A549 (cell line): ENCODE results near the gene ITIH3. TPM values are rescaled to one million over a fixed set of nuclear protein-coding genes. Genes with fewer than 3 reads are reported as not detected.
A peak's percentile ranks its signal among the peaks of the same experiment; 100 is the strongest.

Experiments used
- ATAC-seq, 2 experiments: fragments of 200-7000 bp in 1 of 2; fragments of >200 bp in 1 of 2; cut with Nextera tagmentation in 1 of 2; cut with Tn5 transposase in 1 of 2; 3 replicates each; pipeline versions ENCODE4 v1.8.0 to v1.9.1; 2018 to 2020; ENCODE audit warnings: mild to moderate bottlenecking in 1 of 2, moderate library complexity in 1 of 2
- CTCF ChIA-PET: fragments of 300-600 bp; sonication (Branson Sonifier 250); formaldehyde crosslinking; extraction: SDS; loops from one replicate; lab custom pipeline; 2021; ENCODE audit warnings: antibody characterized with exemption, inconsistent platforms; lab: Yijun Ruan, JAX
- POLR2A ChIA-PET: fragments of 350-600 bp; formaldehyde crosslinking; extraction: SDS; loops from one replicate; lab custom pipeline; 2021; ENCODE audit warnings: antibody characterized with exemption, inconsistent platforms; lab: Yijun Ruan, JAX
- DNase-seq, 2 experiments: peaks; one replicate each; pipeline versions ENCODE4 v3.0.0 to v3.0.0-alpha.2; 2011 to 2016; ENCODE audit warnings: low read depth in 1 of 2, low spot score in 1 of 2
- FAIRE-seq: peaks from 2 replicates; lab custom pipeline; 2011; peaks lifted over from hg19 to GRCh38; lab: Jason Lieb, UNC
- H3K27ac ChIP-seq, 2 experiments: fragments of >200 bp; sonication (Bioruptor Twin); formaldehyde crosslinking; 3 replicates each; pipeline ENCODE4 v1.5.1; 2016 to 2017
- H3K4me1 ChIP-seq: fragments of >200 bp; sonication (Bioruptor Twin); formaldehyde crosslinking; 3 replicates; pipeline ENCODE4 v1.6.1; 2016
- H3K4me2 ChIP-seq: fragments of >200 bp; sonication (Bioruptor Twin); formaldehyde crosslinking; 3 replicates; pipeline ENCODE4 v1.6.1; 2016
- H3K4me3 ChIP-seq: fragments of >200 bp; sonication (Bioruptor Twin); formaldehyde crosslinking; 3 replicates; pipeline ENCODE4 v1.5.1; 2016
- H3K9me3 ChIP-seq: fragments of >200 bp; sonication (Bioruptor Twin); formaldehyde crosslinking; 3 replicates; pipeline ENCODE4 v1.6.1; 2016
- CBX2 ChIP-seq: fragments of 200-600 bp; sonication (generic); IDR thresholded peaks from 2 replicates; pipeline ENCODE4 v1.6.1; 2016; ENCODE audit warnings: low read depth, mild to moderate bottlenecking, borderline replicate concordance
- CHD2 ChIP-seq: fragments of 150-350 bp; IDR thresholded peaks from 2 replicates; pipeline ENCODE4 v1.6.1; 2014; ENCODE audit warnings: low read length; ENCODE audit not compliant: partially characterized antibody
- E2F6 ChIP-seq: IDR thresholded peaks from 2 replicates; pipeline ENCODE4 v1.6.1; 2012; ENCODE audit warnings: low read depth, borderline replicate concordance
- EHMT2 ChIP-seq: fragments of 200-600 bp; sonication (generic); IDR thresholded peaks from 2 replicates; pipeline ENCODE4 v1.6.1; 2016; ENCODE audit warnings: antibody characterized with exemption, low read depth, mild to moderate bottlenecking, moderate library complexity
- ESRRA ChIP-seq: fragments of 150-350 bp; IDR thresholded peaks from 2 replicates; pipeline ENCODE4 v1.6.1; 2014; ENCODE audit warnings: mild to moderate bottlenecking, low read length, borderline replicate concordance
- FOSL2 ChIP-seq, 2 experiments: fragments of 450-650 bp in 1 of 2; fragments of >200 bp in 1 of 2; sonication (Bioruptor Twin) in 1 of 2; formaldehyde crosslinking; IDR thresholded peaks; 2 replicates each; pipeline versions ENCODE4 v1.5.0 to v1.6.1; 2016 to 2020; ENCODE audit warnings: mild to moderate bottlenecking in 1 of 2, moderate library complexity in 1 of 2
- FOXS1 ChIP-seq: fragments of 250-450 bp; sonication (Bioruptor Pico); IDR thresholded peaks from 2 replicates; pipeline ENCODE4 v1.5.0; 2020; ENCODE audit warnings: mild to moderate bottlenecking, moderate library complexity
- GATA3 ChIP-seq: IDR thresholded peaks from 2 replicates; pipeline ENCODE4 v1.6.1; 2012; ENCODE audit warnings: borderline replicate concordance
- HES2 ChIP-seq: fragments of >200 bp; sonication (Bioruptor Twin); formaldehyde crosslinking; IDR thresholded peaks from 2 replicates; pipeline ENCODE4 v1.6.1; 2016
- HOXA7 ChIP-seq: fragments of 250-450 bp; sonication (Bioruptor Pico); IDR thresholded peaks from 2 replicates; pipeline ENCODE4 v1.5.0; 2020; ENCODE audit warnings: mild to moderate bottlenecking, moderate library complexity
- JUN ChIP-seq, 2 experiments: fragments of >200 bp; sonication (Bioruptor Twin); formaldehyde crosslinking; IDR thresholded peaks; 2 replicates in 1 of 2; 3 replicates in 1 of 2; pipeline ENCODE4 v1.6.1; 2016 to 2017
- KDM5A ChIP-seq: fragments of 200-600 bp; sonication (generic); IDR thresholded peaks from 2 replicates; pipeline ENCODE4 v1.6.1; 2016; ENCODE audit warnings: antibody characterized with exemption, mild to moderate bottlenecking
- MAX ChIP-seq: IDR thresholded peaks from 2 replicates; pipeline ENCODE4 v1.6.1; 2012
- MYC ChIP-seq: IDR thresholded peaks from 2 replicates; pipeline ENCODE4 v1.6.1; 2012; ENCODE audit warnings: mild to moderate bottlenecking, inconsistent platforms, low read length, improper control_type of control experiment, borderline replicate concordance
- NFE2L2 ChIP-seq: fragments of 150-350 bp; conservative IDR thresholded peaks from 2 replicates; pipeline ENCODE4 v1.6.1; 2014; ENCODE audit warnings: low read length
- NPAS2 ChIP-seq: fragments of 250-450 bp; sonication (Bioruptor Pico); IDR thresholded peaks from 2 replicates; pipeline ENCODE4 v1.8.0; 2022; ENCODE audit warnings: mild to moderate bottlenecking, moderate library complexity, borderline replicate concordance
- PHF8 ChIP-seq: fragments of 200-600 bp; sonication (generic); IDR thresholded peaks from 2 replicates; pipeline ENCODE4 v1.6.1; 2016; ENCODE audit warnings: low read depth, mild to moderate bottlenecking, antibody characterized with exemption, moderate library complexity, borderline replicate concordance
- POLR2A ChIP-seq: IDR thresholded peaks from 2 replicates; pipeline ENCODE4 v1.6.1; 2012; ENCODE audit warnings: mild to moderate bottlenecking, low read length
- RFX5 ChIP-seq: fragments of 450-650 bp; IDR thresholded peaks from 2 replicates; pipeline ENCODE4 v1.7.1; 2014; ENCODE audit warnings: antibody characterized with exemption, mild to moderate bottlenecking, moderate library complexity
- RNF2 ChIP-seq: fragments of 200-600 bp; sonication (generic); IDR thresholded peaks from 2 replicates; pipeline ENCODE4 v1.6.1; 2016; ENCODE audit warnings: low read depth, mild to moderate bottlenecking, antibody characterized with exemption, moderate library complexity, borderline replicate concordance
- SMC3 ChIP-seq: fragments of >200 bp; sonication (Bioruptor Twin); formaldehyde crosslinking; IDR thresholded peaks from 3 replicates; pipeline ENCODE4 v1.6.1; 2018; ENCODE audit warnings: inconsistent platforms
- ZC3H11A ChIP-seq: fragments of 450-650 bp; IDR thresholded peaks from 2 replicates; pipeline ENCODE4 v1.6.1; 2014; ENCODE audit warnings: antibody characterized with exemption, mild to moderate bottlenecking
- ZFP36 ChIP-seq: fragments of 450-650 bp; IDR thresholded peaks from 2 replicates; pipeline ENCODE4 v1.6.1; 2014; ENCODE audit warnings: borderline replicate concordance; ENCODE audit not compliant: partially characterized antibody
- WGBS: methylation state at CpG from one replicate; pipeline ENCODE4 v1.1.6; 2017; ENCODE audit errors: missing lambda C conversion rate; 5-methylcytosine and 5-hydroxymethylcytosine counted together
- polyA plus RNA-seq, 4 experiments: library from polyadenylated mRNA; depleted of rRNA in 3 of 4; stranded (reverse); fragments of >200 nt; fragmentation: RNase III in 1 of 4; extraction: RNeasy Plus Mini Kit Qiagen cat#74134 plus additional on column Dnase treatment in 1 of 4; gene quantifications; 2 replicates in 3 of 4; 3 replicates in 1 of 4; pipeline ENCODE4 v1.2.3, GENCODE V29; 2011 to 2017
- TF ChIP-seq, protein P1 (sequence below): fragments of 250-450 bp; sonication (Bioruptor Pico); IDR thresholded peaks from 2 replicates; pipeline ENCODE4 v1.5.0; 2020; ENCODE audit warnings: low read depth, mild to moderate bottlenecking, moderate library complexity

Gene ITIH3
- polyA plus RNA-seq, 2 of the 4 experiments (the other 2 are of a cell fraction), result 0.09 TPM; not detected in 1

DNA sequence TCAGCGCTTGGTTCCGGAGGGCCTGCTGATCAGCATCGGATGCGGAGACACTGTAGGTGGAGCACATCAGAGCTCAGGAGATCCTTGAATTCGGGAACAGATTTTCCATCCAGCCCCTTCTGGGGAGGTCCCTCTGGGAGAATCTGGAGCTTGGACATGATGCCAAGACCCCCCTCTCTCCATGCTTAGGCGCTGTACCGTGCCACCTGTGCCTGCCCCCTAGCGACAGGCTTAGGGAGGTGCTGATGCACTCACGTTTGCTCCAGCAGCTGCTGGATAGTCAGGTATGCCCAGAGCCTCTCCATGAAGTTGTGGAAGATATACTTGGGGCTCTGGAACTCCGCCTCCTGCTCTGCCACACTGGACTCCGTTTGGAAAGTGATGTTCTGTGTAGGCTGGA is 26.1 kb downstream of the ITIH3 start (continued):
- TF ChIP-seq NFE2L2, result no peak
- no peak for TF ChIP-seq ESRRA
- TF ChIP-seq, all 56 proteins: peak for 3

DNA sequence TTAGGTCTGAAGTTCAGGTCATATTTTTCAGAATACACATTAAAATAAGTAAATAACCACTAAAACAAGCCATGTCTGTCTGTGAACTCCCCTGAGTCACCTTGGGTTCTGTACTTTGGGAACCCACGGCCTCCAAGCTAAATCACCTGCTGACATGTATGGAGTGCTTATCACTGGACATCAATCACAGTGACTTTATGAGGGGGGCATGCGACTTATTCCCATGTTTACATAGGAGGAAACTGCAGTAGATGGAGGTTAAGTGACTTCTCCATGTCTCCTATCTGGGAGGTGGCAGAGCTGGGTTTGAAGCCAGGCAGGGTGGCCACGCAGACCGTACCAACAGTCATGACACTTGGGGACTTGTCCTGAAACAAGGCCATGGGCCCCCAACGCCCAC is 27.8 kb downstream of the ITIH3 start:
- ChIA-PET POLR2A (no interaction called here), CTCF (interaction anchor here (0.7 to 1.7 kb wide), 2 partner anchors 16 to 37 kb away, joined by 3 read pairs; no protein-coding TSS in a partner anchor)
- no peak for ATAC-seq
- DNase-seq, result no peak
- Histone ChIP-seq H3K9me3 (no peaks in the 10 kb centered on the region), H3K4me2 (no peak overlapping the region), H3K4me1 (peaks cover 2% of the 10 kb centered on the region; the same call in 1 of the 3 replicates), H3K27ac (no peak overlapping the region), H3K4me3 (no peak overlapping the region)
- no peak for TF ChIP-seq RNF2
- TF ChIP-seq E2F6, result no peak
- TF ChIP-seq CBX2, result no peak
- TF ChIP-seq, protein P1, sequence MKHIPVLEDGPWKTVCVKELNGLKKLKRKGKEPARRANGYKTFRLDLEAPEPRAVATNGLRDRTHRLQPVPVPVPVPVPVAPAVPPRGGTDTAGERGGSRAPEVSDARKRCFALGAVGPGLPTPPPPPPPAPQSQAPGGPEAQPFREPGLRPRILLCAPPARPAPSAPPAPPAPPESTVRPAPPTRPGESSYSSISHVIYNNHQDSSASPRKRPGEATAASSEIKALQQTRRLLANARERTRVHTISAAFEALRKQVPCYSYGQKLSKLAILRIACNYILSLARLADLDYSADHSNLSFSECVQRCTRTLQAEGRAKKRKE (CRISPR knock-in tag), result no peak
- WGBS, result 71% methylated on average over 5 of the region's 5 CpGs
- FAIRE-seq, result no peak

- no peak for DNase-seq
- TF ChIP-seq HOXA7 (CRISPR knock-in tag), result no peak
- TF ChIP-seq SMC3, result no peak
- TF ChIP-seq FOSL2 (IDR thresholded peaks at IDR 0.05), result no peak
- TF ChIP-seq FOSL2 (CRISPR knock-in tag; IDR thresholded peaks at IDR 0.05), result no peak
- TF ChIP-seq ZC3H11A, result no peak
- no peak for TF ChIP-seq KDM5A
- Histone ChIP-seq H3K4me1 (peaks cover 12% of the 10 kb centered on the region), H3K4me2 (no peak overlapping the region), H3K4me3 (no peak overlapping the region), H3K9me3 (no peaks in the 10 kb centered on the region), H3K27ac (no peak overlapping the region)
- ChIA-PET POLR2A (no interaction called here), CTCF (no interaction called here)
- FAIRE-seq, result no peak
- WGBS, result 68% methylated on average over 5 of the region's 10 CpGs
- no peak for ATAC-seq
These were observed 29.4 kb downstream of the ITIH3 start for GRCh38 chr3:52824037-52824436.

DNA sequence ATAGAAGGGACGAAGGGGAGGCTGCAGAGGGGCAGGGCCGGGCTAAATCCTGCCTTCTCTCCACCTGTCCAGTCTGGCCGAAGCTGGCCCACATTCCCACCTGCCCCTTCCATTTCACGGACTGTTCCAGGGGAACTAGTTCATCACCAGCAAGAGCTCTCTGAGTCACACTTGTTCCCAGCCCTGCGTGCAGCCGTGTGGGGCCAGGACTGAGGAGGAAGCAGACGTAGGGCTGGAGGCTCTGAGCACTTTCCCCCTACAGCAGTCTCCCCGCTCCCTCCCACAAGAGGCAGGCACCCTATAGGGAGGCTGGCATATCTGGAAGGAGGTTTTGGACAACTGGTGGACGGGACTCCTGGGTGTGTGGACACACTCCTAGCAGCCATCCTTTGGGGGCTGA is 32.8 kb downstream of the ITIH3 start:
- ATAC-seq, result peak in 1 of 2 experiments; percentile 28; a peak in 3 of 6 replicates
- peak overlapping the region in 1 of 2 experiments; percentile 38; a peak in 2 of 6 replicates for H3K27ac ChIP-seq
- ChIA-PET CTCF (no interaction called here), POLR2A (no interaction called here)
- peaks cover 25% of the 10 kb centered on the region for H3K4me1 ChIP-seq
- H3K4me2 ChIP-seq, result peak overlapping the region; percentile 46
- DNase-seq, result no peak
- FAIRE-seq, result no peak
- no peaks in the 10 kb centered on the region for H3K9me3 ChIP-seq
- H3K4me3 ChIP-seq, result no peak overlapping the region
- 59% methylated on average over 7 of the region's 9 CpGs for WGBS
- no peak for TF ChIP-seq GATA3
- TF ChIP-seq RNF2, result no peak
- no peak for TF ChIP-seq HES2
- no peak for TF ChIP-seq ZFP36
- no peak for TF ChIP-seq JUN (IDR thresholded peaks at IDR 0.05)
- TF ChIP-seq MAX, result no peak
- TF ChIP-seq CHD2, result no peak
- no peak for TF ChIP-seq PHF8
- TF ChIP-seq EHMT2, result no peak
- no peak for TF ChIP-seq POLR2A
- TF ChIP-seq RFX5, result no peak
- no peak for TF ChIP-seq FOXS1 (CRISPR knock-in tag)
- TF ChIP-seq NPAS2 (CRISPR knock-in tag), result no peak
- no peak for TF ChIP-seq MYC
